ACHN (cell line): Measurements from ENCODE around the gene SMG9.

Source experiments
- DNase-seq: peaks from one replicate; pipeline ENCODE4 v3.0.0-alpha.2; 2015
- in situ Hi-C: cut with HindIII; loops from 2 replicates; pipeline ENCODE4 v1.10.0; 2017; ENCODE audit warnings: low sequenced_read_pairs, low pct_ligation_motif_present, low pct_unique_long_range_greater_than_20kb

The SMG9 gene, protein sequence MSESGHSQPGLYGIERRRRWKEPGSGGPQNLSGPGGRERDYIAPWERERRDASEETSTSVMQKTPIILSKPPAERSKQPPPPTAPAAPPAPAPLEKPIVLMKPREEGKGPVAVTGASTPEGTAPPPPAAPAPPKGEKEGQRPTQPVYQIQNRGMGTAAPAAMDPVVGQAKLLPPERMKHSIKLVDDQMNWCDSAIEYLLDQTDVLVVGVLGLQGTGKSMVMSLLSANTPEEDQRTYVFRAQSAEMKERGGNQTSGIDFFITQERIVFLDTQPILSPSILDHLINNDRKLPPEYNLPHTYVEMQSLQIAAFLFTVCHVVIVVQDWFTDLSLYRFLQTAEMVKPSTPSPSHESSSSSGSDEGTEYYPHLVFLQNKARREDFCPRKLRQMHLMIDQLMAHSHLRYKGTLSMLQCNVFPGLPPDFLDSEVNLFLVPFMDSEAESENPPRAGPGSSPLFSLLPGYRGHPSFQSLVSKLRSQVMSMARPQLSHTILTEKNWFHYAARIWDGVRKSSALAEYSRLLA

DNA sequence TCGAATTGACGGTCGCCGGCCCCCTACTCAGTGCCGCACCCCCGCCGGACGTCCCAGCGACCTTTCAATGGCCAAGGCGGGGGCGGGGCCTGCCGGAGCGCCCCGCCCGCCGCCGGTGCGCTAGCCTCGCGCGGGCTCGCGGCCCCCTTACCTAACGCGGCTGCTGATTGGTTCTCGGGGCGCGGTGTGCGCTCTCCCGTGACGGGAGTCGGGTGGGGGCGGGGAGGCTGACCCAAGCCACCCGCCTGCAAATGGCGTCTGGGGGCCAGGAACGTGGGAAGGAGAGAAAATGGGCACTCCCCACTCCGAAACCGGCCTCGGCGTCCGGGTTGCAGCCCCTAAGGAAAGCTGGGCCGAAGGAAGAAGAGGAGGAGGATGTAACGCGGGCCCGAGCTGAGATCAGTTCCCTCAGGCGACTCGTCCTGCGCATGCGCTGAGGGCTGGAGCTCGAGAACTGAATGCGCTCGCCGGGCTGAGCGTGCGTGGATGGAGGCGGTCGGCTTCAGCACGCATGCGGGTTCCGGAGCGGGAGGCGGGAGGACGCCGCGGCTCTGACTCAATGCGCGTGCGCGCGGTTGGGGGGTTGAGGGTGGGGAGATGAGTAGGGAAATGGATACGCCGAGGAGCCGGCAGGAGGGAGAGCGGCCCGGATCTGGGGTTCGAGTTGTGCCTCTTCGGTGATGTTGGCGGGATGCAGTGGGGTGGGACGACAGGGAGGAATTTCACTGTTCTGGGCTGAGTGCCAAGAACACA is at the start of gene SMG9:
SMG9 (minus strand) TSS at position 460 of the 753 bp plus-strand sequence. CDS start 4,221 bp downstream, outside the sequence.
- peak; percentile 95 for DNase-seq
- in situ Hi-C loops: no loop called here

DNA sequence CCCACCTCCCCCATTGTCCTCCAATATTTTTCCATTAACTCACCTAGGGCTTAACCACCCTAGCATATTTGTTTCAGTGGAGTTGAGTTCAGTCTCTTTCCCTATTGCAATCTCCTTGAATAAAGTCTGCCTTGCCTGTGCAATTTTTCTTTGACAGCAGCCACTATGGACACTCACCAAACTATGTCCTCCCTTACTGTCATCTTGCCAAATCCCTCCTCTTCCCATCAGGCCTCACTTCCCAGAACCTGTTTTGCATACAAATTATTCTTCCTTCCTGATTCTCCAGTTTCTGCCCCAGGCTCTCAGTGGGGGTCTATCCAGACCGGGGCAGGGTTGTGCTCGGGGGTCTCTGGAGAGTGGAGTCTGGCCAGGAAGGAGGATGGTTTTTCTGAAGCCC is 49.7 kb upstream of the SMG9 start:
- in situ Hi-C loops: no loop called here
- DNase-seq: no peak

DNA sequence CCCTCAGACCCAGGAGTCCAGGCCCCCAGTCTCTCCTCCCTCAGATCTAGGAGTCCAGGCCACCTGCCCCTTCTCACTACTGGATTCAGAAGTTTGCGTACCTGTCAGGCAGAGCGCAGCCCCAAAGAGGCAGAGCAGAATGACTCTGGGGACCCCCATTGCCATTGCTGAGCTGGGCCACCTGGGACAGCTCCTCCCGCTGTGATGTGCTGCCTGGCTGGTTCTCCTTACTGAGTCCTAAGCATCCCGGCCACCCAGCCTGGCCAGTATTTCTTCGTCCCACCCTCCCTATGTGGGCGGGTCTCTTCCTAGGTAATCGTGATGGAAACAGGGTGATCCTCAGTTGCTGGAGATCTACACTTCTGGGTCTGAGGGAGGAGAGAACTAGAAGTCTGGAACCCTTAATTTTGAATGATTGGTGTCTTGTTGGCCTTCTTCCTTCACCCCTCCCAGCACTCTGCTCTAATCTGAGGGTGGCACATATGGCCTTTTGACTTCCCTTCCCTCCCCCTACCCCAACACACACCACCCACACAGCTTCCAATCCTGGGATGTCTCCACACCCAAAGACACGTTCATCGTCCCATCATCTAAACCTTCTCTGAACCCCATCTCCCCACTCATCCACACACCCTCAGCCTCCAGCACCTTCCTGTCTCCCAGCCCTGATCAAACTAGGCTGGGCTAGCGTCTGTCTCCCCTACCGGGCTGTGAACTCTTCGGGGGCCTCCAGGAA is 47.6 kb upstream of the SMG9 start, which contains the start of gene LYPD5:
LYPD5 (minus strand) TSS at position 232 of the 736 bp plus-strand sequence; CDS start at position 165, 67 bp downstream.
- in situ Hi-C loops: no loop called here
- no peak for DNase-seq

DNA sequence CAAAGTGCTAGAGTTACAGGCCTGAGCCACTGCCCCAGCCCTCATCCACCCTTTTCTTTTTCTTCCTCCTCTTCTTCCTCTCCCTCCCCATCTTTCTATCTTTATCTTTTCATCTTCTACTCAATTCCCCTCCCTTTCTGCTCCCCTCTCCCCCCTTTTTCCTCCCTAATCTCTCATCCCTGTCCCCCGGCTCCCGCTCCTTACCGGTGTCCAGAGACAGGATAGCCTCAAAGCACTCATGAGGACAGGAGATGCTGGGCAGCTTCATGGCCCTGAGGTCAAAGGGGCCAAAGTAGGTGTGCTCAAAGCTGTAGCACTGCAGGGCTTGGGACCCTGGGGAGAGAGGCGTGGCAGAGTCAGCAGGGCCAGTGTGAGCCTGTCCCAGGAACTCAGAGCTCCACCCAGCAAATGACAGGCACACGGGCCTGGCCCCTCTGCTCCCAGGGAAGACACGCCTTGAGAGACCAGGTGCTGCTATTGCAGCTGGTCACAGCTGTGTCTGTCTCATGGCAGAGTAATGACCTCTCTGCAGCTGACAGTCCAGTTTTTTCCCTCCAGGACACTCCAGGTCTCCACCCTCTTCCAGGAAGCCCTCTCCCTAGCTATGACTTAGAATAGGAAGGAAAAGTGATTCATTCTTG is 44.9 kb upstream of the SMG9 start:
- in situ Hi-C loops: no loop called here
- no peak for DNase-seq

DNA sequence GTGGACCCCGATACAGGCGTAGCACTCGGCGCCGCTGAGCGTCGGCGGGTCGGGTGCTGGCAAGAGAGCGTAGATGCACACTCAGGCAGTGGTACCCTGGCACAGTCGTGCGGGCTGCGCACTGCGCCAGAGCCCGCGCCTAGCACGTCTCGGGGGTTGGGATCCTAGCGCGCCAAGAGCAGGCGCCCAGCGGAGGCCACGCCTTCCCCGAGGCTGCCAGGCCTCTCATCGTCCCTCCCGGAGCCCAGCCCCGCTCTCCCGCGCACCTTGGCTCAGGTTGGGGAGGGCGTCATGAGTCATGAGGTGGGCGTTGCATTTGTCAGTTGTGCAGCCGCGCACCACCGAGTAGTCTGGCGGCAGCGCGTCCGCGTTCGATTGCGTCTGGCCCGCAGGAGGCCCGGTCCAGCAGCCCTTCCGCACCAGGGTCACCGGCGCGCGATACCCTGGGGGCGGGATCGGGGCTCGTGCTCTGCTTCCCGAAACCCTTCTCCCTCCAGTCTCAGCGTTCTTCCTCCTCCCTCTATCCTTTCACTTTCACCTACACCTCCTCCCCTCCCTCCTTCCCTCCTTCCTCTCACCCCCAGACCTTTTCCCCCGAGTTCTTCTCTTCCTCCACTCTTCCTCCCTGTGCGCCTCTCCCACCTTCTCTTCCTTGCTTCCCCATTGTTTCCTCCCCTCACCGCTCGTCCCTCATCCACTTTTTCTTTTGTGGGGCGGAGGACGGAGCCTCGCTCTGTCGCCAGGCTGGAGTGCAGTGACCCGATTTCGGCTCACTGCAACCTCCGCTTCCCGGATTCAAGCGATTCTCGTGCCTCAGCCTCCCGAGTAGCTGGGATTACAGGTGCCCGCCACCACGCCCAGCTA is 44.0 kb upstream of the SMG9 start:
- peak; percentile 7 for DNase-seq
- in situ Hi-C loops: no loop called here

DNA sequence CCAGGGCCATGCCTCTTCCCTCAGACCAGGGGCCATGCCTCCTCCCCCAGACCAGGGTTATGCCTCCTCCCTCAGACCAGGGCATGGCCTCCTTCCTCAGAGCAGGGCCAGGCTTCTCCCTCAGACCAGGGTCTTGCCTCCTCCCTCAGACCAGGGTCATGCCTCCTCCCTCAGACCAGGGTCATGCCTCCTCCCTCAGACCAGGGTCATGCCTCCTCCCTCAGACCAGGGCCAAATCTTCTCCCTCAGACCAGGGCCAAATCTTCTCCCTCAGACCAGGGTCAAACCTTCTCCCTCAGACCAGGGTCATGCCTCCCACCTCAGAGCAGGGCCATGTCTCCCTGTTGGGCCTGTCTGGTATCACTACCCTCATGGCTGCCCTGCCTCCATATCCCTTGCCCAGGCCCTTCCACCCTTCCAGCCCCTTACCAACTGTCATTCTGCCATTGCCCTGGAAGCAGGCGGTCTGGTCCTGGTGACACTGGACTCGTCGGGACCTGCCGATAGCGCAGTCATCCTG is 43.3 kb upstream of the SMG9 start:
- no peak for DNase-seq
- in situ Hi-C loops: no loop called here

DNA sequence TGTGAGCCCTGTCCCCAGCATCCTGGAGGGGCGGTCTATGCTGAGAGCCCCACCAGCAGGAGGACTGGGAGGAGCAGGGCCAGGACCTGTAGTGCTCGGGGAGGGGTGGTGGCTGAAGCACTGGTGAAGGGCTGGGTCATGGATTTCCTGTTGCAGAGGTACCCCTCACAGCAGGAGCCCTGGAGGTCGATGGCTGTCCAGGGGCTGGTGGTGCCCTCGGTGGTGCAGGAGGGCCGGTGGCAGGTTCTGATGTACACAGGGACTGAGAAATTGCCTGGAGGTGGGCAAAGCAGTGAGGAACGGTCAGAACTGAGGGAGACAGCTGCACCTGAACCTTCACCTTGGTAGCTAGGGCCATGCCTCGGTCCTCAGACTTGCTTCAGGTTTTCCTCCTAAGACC is 42.8 kb upstream of the SMG9 start:
- in situ Hi-C loops: no loop called here
- no peak for DNase-seq

DNA sequence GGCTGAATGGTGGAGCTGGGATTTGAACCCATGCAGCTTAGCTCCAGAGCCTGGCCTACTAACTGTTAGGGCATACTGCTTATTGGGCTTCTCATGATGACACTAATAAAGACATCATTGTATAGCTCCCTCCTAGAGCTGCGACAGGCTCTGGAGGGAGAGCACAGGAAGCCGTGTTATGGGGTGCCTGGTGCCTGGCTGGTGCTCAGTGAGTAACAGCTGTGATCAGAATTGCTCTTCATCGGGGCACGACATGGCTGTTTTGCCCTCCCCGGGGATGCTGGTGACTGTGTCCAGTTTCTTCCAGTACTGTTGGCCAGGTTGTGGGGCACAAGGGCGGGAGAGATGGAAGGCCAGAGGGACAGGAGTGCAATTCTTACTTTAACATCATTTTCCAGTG is 42.4 kb upstream of the SMG9 start:
- in situ Hi-C loops: no loop called here
- DNase-seq: no peak

DNA sequence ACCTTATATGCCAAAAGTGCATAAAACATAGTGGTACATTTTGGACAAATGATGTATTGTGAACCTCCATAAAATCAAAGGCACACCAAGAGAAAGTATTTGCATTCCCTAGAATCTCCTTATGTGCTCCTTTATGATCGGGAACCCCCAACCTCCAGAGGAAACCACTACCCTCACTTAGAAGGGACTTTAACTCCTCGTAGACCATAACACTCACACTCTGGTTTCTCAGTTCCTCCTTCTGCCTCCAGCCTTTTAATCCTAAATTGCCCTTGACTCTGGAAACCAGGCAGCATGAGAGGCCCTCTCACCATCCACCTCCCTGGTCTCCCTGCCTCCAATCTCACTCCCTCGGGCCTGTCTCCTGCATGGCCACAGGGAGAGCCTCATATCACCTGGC is 35.8 kb upstream of the SMG9 start:
- no peak for DNase-seq
- in situ Hi-C loops: no loop called here

DNA sequence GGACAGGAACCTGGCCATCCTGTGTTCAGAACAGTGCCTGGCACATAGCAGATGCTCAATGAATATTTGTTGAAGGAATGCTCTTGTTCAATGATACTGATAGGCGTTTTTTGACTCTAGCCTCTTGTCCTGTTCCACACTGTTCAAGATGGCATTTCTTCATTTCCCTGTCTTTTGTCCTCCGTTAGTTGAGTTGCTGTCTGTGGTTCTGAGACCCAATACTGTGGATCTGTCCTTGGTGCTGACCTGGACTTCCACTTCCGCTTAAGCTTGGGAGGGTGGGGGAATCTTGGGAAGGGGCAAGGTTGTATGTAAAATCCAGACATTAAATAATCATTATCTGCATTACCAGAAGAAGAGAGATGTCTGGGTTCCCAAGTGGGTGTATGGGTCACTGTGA is 34.3 kb upstream of the SMG9 start:
- peak; percentile 48 for DNase-seq

DNA sequence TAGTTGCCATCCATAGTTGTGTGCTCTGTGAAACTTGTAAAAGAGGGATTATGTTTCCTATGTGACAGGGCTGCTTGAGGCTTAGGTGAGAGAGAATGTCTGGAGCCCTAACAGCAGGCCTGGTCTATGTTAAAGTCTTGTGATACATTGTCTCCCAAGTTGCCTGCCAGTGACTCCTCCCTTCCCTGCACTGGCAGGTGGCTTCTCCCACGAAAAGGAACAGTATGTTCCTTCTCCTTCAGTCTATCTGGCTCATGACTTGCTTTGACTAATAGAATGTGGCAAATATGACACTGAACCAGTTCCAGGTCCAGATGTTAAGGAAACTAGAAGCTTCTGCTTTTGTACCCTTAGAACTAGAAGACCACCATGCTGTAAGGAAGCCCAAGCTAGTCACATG is 31.9 kb upstream of the SMG9 start:
- DNase-seq: no peak
- in situ Hi-C loops: no loop called here

More for the DNA sequence above, 34.3 kb upstream of the SMG9 start:
- in situ Hi-C loops: no loop called here

DNA sequence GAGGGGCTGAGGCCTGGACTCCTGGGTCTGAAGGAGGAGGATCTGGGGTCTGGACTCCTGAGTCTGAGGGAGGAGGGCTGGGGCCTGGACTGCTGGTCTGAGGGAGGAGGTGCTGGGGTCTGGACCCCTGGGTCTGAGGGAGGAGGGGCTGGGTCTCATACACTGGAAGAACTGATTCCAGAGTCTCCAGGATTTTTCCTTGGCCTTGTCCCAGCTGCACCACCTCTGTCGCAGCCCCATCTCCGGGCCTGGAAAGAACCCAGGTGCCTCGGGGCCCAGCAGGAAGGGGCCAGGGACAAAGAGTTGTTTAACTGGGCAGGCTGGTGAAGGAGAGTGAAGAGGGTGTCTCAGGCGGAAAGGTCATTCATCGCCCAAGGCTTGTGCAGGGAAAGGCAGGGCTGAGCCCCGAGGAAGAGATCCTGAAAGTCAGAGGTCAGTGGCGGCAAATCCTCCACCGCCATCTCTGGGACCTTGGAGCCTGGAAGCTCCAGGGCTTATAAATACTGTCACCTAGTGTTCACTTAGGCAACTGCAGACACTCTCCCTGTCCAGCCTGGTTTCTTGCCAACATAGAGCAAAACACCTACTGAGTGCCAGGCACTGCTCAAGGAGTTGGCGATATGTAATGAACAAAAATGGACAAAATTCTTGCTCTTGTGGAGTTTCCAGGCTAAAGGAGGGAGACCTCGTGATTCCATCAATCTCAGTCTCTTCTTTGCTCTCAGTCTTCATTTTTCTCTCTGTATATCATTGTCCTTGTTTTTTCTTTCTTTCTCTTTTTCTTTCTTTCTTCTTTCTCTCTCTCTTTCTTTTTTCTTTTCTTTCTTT is 30.4 kb upstream of the SMG9 start:
- peak; percentile 78 for DNase-seq
- in situ Hi-C loops: no loop called here

DNA sequence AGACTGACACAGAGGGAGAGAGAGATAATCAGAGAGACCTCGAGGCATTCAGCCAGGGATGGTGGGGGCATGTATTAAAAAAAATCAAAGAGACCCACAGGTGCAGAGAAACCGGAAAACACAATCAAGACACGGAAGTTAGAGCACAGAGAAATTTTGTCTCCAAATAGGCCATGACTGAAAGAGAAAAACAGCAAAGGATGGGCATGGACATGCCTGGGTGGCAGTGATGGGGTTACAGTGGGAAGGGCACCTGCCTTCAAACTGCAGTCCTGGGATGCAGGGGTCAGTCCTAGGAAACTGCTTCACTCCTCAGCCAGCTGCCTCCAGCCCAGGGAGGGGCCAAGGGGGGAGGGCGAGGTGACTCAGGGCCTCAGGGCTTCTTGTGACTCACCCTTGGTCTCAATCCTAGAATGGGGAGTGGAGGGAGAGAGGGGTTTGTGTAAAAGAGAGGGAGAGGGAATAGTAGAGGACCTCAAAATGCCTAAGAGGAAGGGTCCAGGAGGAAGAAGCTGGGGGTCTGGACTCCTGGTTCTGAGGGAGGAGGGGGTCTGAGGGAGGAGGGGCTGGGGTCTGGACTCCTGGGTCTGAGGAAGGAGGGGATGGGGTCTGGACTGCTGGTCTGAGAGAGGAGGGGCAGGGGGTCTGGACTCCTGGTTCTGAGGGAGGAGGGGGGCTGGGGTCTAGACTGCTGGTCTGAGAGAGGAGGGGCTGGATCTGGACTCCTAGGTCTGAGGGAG is 29.6 kb upstream of the SMG9 start:
- in situ Hi-C loops: no loop called here
- peak; percentile 85 for DNase-seq

DNA sequence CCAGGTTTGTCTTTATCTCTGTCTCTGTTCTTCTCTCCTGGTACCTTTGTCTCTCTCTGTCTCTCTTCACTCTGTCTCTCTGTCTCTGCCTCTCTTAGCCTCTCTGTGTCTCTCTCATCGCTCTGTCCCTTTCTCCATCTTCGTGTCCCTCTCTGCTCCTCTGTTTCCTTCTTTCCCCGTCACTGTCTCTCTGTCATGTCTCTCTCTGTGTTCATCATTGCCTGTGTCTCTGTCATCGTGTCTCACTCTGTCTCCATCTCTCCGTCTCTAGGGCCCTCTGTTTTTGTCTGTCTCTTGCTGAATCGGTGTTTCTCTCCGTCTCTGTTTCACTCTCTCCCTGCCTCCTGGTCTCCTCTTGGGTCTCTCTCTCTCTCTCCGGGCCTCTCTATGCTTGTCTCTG is 28.9 kb upstream of the SMG9 start:
- no peak for DNase-seq
- in situ Hi-C loops: no loop called here

DNA sequence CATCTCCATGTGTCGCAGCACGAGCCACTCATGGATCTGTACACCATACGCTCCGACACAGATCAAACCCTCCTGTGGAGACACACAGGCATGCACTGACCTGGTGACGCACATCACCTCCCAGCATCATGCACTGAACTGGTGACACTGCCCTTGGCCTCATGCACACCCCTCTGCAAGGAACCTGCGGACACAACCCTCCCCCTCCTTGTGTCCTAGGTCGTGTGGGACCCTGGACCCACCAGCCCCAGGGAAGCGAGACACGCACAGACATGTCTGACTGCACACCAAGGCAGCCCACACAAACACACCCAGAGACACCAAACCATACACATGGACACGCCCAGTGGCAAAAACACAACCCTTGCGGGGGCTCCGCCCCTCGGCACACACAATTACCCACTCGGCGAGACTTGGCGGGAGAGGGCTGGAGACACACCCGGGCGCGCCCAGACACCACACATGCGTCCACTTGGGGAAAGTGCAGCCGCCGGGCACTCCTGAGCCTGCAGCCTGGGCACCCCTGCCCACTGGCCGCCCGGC is 28.0 kb upstream of the SMG9 start:
- DNase-seq: no peak
- in situ Hi-C loops: no loop called here

DNA sequence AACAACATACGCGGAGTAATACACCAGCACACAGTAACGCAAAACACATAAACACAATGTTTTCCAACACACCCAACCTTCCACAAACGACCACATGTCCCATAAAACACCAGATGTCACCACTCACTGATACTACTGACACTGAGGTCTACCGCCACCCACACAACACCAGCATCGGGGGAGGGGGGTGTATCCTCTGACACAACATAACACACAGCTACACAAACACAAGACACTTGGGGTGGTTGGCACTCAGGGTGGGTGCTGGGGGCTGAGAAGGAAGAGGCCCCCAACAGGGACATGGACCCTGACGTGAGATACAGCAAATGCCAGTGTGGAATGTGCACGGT is 27.5 kb upstream of the SMG9 start:
- DNase-seq: no peak
- in situ Hi-C loops: no loop called here
